ENCODE data around the gene NAV2.

The NAV2 gene

DNA sequence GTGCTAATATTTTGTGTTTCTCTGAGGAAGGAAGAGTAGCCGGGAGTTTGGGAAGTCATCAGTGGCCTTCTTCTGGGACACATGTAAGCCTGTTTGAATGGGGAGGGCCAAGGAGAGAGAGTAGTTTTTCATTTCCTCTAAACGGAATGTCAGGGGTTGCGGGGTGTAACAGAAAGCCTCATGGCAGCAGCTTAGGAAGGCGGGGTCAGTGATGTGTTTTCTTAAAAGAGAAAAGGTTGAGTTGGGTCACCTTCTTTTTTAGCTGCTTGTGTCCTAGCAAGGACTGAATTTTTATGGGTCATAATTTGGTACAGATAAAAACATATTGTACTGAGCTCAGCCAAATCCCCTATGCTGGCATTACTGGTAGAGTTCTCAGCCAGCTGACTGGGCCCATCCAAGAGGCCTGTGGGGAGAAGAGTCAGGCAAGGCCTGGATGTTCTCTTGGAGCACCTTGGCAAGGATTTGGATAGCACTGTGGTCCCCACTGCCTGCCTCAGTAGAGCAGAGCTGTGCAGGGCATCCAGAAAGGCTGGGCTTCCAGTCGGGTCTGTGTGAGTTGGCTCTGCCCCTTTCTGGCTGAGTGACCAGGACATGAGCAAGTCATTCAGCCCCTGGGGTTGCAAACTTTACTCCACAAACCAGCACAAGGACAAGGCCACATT is 29.4 kb upstream of the NAV2 start:
- in situ Hi-C loops (cut with HindIII; ENCODE audit: low pct_ligation_motif_present, low pct_unique_long_range_greater_than_20kb, low sequenced_read_pairs): no loop called here
- peak; percentile 19 for DNase-seq

GRCh38 chr11:19683862-19684491 is 28.7 kb upstream of the NAV2 start:
- in situ Hi-C loops (cut with HindIII; ENCODE audit: low pct_ligation_motif_present, low pct_unique_long_range_greater_than_20kb, low sequenced_read_pairs): no loop called here
- DNase-seq: no peak

DNA sequence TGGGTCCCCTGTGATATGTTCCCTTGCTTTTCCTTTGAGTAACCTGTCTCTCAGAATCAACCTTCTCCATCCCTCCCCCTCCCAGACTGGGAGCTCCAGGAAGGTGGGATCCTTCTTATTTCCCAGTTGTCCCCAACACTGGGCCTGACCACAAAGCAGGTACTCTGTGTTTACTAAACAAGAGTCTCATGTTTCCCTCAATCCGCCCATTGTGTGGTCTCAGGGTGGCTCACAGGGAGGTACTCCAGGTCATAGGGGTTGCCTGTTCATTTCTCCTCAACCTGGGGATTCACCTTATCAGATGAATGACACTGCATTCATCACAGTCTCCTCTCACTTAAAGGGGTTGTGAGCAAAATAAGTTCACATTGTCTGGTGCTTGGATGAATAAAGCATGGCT is 26.4 kb upstream of the NAV2 start:
- in situ Hi-C loops (cut with HindIII; ENCODE audit: low pct_ligation_motif_present, low pct_unique_long_range_greater_than_20kb, low sequenced_read_pairs): no loop called here
- no peak for DNase-seq

- DNase-seq: no peak
- in situ Hi-C loops (cut with HindIII; ENCODE audit: low pct_ligation_motif_present, low pct_unique_long_range_greater_than_20kb, low sequenced_read_pairs): no loop called here
Measured at GRCh38 chr11:19687392-19687791, 25.2 kb upstream of the NAV2 start.

GRCh38 chr11:19689281-19690000 is 23.2 kb upstream of the NAV2 start:
- in situ Hi-C loops (cut with HindIII; ENCODE audit: low pct_ligation_motif_present, low pct_unique_long_range_greater_than_20kb, low sequenced_read_pairs): no loop called here
- no peak for DNase-seq

GRCh38 chr11:19690885-19691284 is 21.8 kb upstream of the NAV2 start:
- no peak for DNase-seq
- in situ Hi-C loops (cut with HindIII; ENCODE audit: low pct_ligation_motif_present, low pct_unique_long_range_greater_than_20kb, low sequenced_read_pairs): no loop called here

DNA sequence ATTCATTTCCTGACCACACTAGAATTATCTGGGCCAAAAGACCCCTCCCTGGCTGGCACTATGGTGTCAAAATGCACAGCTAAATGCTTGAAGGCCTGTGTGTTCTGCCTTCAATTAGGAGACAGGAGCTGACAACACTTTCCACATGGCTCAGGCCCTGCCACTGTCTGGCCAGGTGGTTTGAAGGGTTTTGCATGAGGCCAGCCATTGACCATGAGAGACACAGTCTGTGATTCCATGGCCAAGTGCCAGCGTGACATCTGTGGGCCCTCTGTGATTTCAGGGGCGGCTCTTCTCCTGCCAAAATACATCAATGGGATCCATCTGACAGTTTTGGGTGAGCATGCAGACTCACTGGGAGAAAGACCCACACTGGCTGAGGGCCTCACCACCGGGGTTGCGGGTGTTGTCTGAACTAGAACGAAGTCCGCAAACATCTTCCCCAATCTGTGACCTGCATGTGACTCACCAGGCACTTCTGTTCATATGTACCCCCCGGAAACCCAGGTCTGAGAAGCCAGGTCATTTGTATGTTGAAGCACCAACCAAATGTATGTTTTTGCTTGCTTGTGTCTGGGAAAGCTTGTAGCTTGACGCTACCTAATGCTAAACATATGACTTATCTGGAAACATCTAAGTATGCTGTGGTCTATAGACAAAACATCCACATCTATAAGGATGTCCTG is 20.7 kb upstream of the NAV2 start:
- no peak for DNase-seq
- in situ Hi-C loops (cut with HindIII; ENCODE audit: low pct_ligation_motif_present, low pct_unique_long_range_greater_than_20kb, low sequenced_read_pairs): no loop called here

- in situ Hi-C loops (cut with HindIII; ENCODE audit: low pct_ligation_motif_present, low pct_unique_long_range_greater_than_20kb, low sequenced_read_pairs): no loop called here
- no peak for DNase-seq
Measured at GRCh38 chr11:19693146-19693545, 19.5 kb upstream of the NAV2 start.

DNA sequence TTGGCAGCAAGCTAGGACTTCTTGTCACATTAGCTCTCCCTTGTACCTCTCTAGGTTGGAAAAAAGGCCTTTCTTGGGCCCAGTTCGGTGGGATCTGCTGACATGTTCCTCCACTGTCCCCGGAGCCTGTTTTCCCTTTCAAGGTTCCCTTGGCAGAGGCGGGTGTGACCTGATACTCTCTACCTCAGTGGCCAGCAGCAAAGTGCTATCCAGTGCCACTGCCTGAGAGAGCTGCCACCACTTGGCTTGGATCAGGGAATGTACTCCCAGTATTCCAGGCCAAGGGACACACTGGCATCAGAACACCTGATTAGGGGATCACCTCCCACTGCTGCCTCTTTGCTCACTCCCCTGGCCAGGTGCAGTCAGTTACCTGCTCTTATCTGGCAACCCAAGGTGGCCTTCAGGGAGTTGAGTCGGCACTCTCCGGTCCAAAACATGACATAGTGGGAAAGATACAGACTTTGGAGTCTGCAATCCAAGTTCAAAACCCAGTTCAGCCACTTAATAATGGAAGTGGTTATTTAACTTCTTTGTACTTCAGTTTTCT is 17.8 kb upstream of the NAV2 start:
- in situ Hi-C loops (cut with HindIII; ENCODE audit: low pct_ligation_motif_present, low pct_unique_long_range_greater_than_20kb, low sequenced_read_pairs): no loop called here
- DNase-seq: no peak

GRCh38 chr11:19696073-19696472 is 16.6 kb upstream of the NAV2 start:
- no peak for DNase-seq
- in situ Hi-C loops (cut with HindIII; ENCODE audit: low pct_ligation_motif_present, low pct_unique_long_range_greater_than_20kb, low sequenced_read_pairs): no loop called here

DNA sequence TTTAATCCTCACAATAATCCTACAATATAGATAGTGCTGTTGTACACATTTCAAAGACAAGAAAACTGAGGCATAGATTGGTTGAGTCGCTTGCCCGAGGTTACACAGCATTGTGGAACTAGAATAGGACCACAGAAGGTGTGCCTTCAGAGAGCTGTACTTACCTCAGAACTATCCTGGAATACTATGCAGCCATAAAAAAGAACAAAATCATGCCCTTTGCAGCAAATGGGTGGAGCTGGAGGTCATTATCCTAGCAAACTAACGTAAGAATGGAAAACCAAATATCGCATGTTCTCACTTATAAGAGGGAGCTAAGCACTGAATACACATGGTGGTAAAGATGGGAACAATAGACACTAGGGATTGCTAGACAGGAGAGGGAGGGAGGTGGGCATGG is 15.7 kb upstream of the NAV2 start:
- no peak for DNase-seq
- in situ Hi-C loops (cut with HindIII; ENCODE audit: low pct_ligation_motif_present, low pct_unique_long_range_greater_than_20kb, low sequenced_read_pairs): no loop called here

- in situ Hi-C loops (cut with HindIII; ENCODE audit: low pct_ligation_motif_present, low pct_unique_long_range_greater_than_20kb, low sequenced_read_pairs): no loop called here
- DNase-seq: no peak
Measured at GRCh38 chr11:19697721-19698121, 14.9 kb upstream of the NAV2 start.

DNA sequence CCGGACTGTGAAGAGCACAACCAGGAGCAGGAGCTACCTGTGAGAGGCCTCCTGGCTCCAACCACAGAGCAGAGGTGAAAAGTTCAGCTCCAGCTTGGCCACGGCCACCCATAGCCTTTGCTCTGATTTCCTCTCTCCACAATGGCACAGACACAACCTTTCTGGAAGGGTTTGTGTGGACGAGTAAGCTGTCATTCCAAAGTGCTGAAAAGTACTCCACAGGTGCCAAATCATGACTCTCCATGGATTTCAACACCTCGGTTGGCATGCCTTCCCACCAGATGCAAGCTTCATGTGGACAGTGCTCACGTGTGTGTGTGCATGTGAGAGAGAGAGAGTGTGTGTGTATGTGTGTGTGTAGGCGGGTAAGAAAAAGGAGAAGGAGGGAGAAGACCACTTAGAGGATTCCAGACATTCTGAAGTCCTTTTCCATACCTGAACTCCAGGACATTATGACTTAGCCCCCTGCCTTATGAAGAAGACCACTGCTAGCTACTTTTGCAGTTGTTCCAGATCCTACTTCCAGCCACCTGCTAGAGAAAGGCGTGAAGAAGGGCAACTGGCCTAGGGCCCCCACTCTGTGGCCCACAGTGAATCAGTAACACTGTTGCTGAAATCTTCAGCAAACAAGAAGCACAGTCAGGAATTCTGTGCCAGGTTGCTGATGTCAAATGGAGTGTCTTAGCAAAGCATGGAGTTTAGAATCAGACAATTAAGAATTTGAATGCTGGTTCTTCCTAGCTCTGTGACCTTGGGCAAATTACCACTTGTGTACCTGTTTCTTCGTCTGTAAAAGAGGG is 13.9 kb upstream of the NAV2 start:
- no peak for DNase-seq
- in situ Hi-C loops (cut with HindIII; ENCODE audit: low pct_ligation_motif_present, low pct_unique_long_range_greater_than_20kb, low sequenced_read_pairs): no loop called here

DNA sequence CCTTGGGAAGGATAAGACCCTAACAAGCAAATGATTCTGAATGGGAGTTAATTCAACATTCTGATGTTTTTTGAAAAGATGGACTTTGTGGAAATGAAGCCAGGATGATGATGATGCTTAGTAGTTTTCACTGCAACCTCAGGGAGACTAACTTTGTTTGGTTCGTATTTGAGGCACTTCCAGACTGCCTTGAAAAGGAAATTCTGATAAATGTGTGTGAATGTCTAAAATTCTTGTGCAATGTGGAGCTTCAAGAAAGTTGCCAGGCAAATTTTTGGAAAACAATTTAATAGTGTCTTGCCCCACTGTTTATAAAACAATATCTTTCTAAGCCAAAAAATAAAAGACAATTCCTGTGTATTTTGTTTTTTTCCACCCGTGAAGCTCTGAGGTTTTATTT is 11.2 kb upstream of the NAV2 start:
- in situ Hi-C loops (cut with HindIII; ENCODE audit: low pct_ligation_motif_present, low pct_unique_long_range_greater_than_20kb, low sequenced_read_pairs): no loop called here
- DNase-seq: no peak

GRCh38 chr11:19702620-19703019 is 10.0 kb upstream of the NAV2 start:
- DNase-seq: no peak
- in situ Hi-C loops (cut with HindIII; ENCODE audit: low pct_ligation_motif_present, low pct_unique_long_range_greater_than_20kb, low sequenced_read_pairs): no loop called here

GRCh38 chr11:19703211-19703610 is 9.4 kb upstream of the NAV2 start:
- no peak for DNase-seq
- in situ Hi-C loops (cut with HindIII; ENCODE audit: low pct_ligation_motif_present, low pct_unique_long_range_greater_than_20kb, low sequenced_read_pairs): no loop called here

- in situ Hi-C loops (cut with HindIII; ENCODE audit: low pct_ligation_motif_present, low pct_unique_long_range_greater_than_20kb, low sequenced_read_pairs): no loop called here
Measured at GRCh38 chr11:19704213-19704612, 8.4 kb upstream of the NAV2 start.

GRCh38 chr11:19705936-19706335 is 6.7 kb upstream of the NAV2 start:
- in situ Hi-C loops (cut with HindIII; ENCODE audit: low pct_ligation_motif_present, low pct_unique_long_range_greater_than_20kb, low sequenced_read_pairs): no loop called here
- DNase-seq: no peak

More at GRCh38 chr11:19704213-19704612, 8.4 kb upstream of the NAV2 start:
- no peak for DNase-seq

Data from ACHN (cell line).